Measurements from ENCODE around the gene NCAM1.
A peak's percentile ranks its signal among the peaks of the same experiment; 100 is the strongest.
"Not testable (repeated sequence)": the region's sequence is repeated elsewhere in the genome, so short reads cannot be mapped to it uniquely, and the experiment has no call there.

Gene NCAM1

GRCh38 chr11:112961146-112961668, at the start of gene NCAM1:
NCAM1 (plus strand) TSS chr11:112961420.
- peak; percentile 32 to 81 for DNase-seq (ENCODE audit: low spot score in 2 of 2)
- Histone ChIP-seq H3K4me3 (peak within 1 kb of the TSS; percentile 12), H3K27me3 (ENCODE audit: low read depth) (peaks cover 32% of the 10 kb centered on the region), H3K9me3 (no peaks in the 10 kb centered on the region), H3K36me3 (replicated peaks) (no peaks in the 10 kb centered on the region), H3K4me1 (no peaks in the 10 kb centered on the region)
- in situ Hi-C loops (cut with MboI; ENCODE audit: low sequenced_read_pairs), result no loop called here

GRCh38 chr11:112922606-112923005, 38.6 kb upstream of the NCAM1 start:
- no peaks in the 10 kb centered on the region for H3K36me3 ChIP-seq (replicated peaks)
- no peak for DNase-seq (ENCODE audit: low spot score in 2 of 2)
- H3K27me3 ChIP-seq (ENCODE audit: low read depth), result no peaks in the 10 kb centered on the region
- no peaks in the 10 kb centered on the region for H3K9me3 ChIP-seq
- in situ Hi-C loops (cut with MboI; ENCODE audit: low sequenced_read_pairs), result no loop called here
- H3K4me1 ChIP-seq, result no peaks in the 10 kb centered on the region
- H3K4me3 ChIP-seq, result no peak overlapping the region

- in situ Hi-C loops (cut with MboI; ENCODE audit: low sequenced_read_pairs); H3K9me3 ChIP-seq; H3K36me3 ChIP-seq (replicated peaks); DNase-seq (ENCODE audit: low spot score in 2 of 2); H3K4me1 ChIP-seq; H3K4me3 ChIP-seq; H3K27me3 ChIP-seq (ENCODE audit: low read depth): not testable (repeated sequence)
Observed at GRCh38 chr11:112924836-112925235, 36.4 kb upstream of the NCAM1 start.

- no peaks in the 10 kb centered on the region for H3K27me3 ChIP-seq (ENCODE audit: low read depth)
- in situ Hi-C loops (cut with MboI; ENCODE audit: low sequenced_read_pairs), result no loop called here
- H3K4me3 ChIP-seq, result no peak overlapping the region
- no peaks in the 10 kb centered on the region for H3K36me3 ChIP-seq (replicated peaks)
- H3K4me1 ChIP-seq, result no peaks in the 10 kb centered on the region
- H3K9me3 ChIP-seq, result no peaks in the 10 kb centered on the region
- DNase-seq (ENCODE audit: low spot score in 2 of 2), result no peak
Observed at GRCh38 chr11:112925516-112926310, 35.5 kb upstream of the NCAM1 start.

- H3K27me3 ChIP-seq (ENCODE audit: low read depth), result 0 out of 2 replicates have a peak, but pooled peaks cover 2% of the 10 kb centered on the region
- no peaks in the 10 kb centered on the region for H3K9me3 ChIP-seq
- no peak overlapping the region for H3K4me3 ChIP-seq
- no peaks in the 10 kb centered on the region for H3K4me1 ChIP-seq
- H3K36me3 ChIP-seq (replicated peaks), result no peaks in the 10 kb centered on the region
- in situ Hi-C loops (cut with MboI; ENCODE audit: low sequenced_read_pairs), result no loop called here
- no peak for DNase-seq (ENCODE audit: low spot score in 2 of 2)
Observed at GRCh38 chr11:112928136-112928535, 33.1 kb upstream of the NCAM1 start.

GRCh38 chr11:112929432-112929831, 31.8 kb upstream of the NCAM1 start:
- H3K4me1 ChIP-seq, result no peaks in the 10 kb centered on the region
- 0 out of 2 replicates have a peak, but pooled peaks cover 3% of the 10 kb centered on the region for H3K27me3 ChIP-seq (ENCODE audit: low read depth)
- DNase-seq (ENCODE audit: low spot score in 2 of 2), result no peak
- in situ Hi-C loops (cut with MboI; ENCODE audit: low sequenced_read_pairs), result no loop called here
- no peak overlapping the region for H3K4me3 ChIP-seq
- no peaks in the 10 kb centered on the region for H3K9me3 ChIP-seq
- no peaks in the 10 kb centered on the region for H3K36me3 ChIP-seq (replicated peaks)

- Histone ChIP-seq H3K36me3 (replicated peaks) (no peaks in the 10 kb centered on the region), H3K9me3 (no peaks in the 10 kb centered on the region), H3K4me3 (no peak overlapping the region), H3K27me3 (ENCODE audit: low read depth) (0 out of 2 replicates have a peak, but pooled peaks cover 5% of the 10 kb centered on the region), H3K4me1 (no peaks in the 10 kb centered on the region)
- no peak for DNase-seq (ENCODE audit: low spot score in 2 of 2)
- in situ Hi-C loops (cut with MboI; ENCODE audit: low sequenced_read_pairs), result no loop called here
Observed at GRCh38 chr11:112931703-112932102, 29.5 kb upstream of the NCAM1 start.

- Histone ChIP-seq H3K4me3 (no peak overlapping the region), H3K4me1 (no peaks in the 10 kb centered on the region), H3K36me3 (replicated peaks) (no peaks in the 10 kb centered on the region), H3K9me3 (no peaks in the 10 kb centered on the region), H3K27me3 (ENCODE audit: low read depth) (0 out of 2 replicates have a peak, but pooled peaks cover 5% of the 10 kb centered on the region)
- in situ Hi-C loops (cut with MboI; ENCODE audit: low sequenced_read_pairs), result no loop called here
- DNase-seq (ENCODE audit: low spot score in 2 of 2), result no peak
Observed at GRCh38 chr11:112932593-112932992, 28.6 kb upstream of the NCAM1 start.

- no peaks in the 10 kb centered on the region for H3K4me1 ChIP-seq
- 0 out of 2 replicates have a peak, but pooled peaks cover 5% of the 10 kb centered on the region for H3K27me3 ChIP-seq (ENCODE audit: low read depth)
- H3K36me3 ChIP-seq (replicated peaks), result no peaks in the 10 kb centered on the region
- DNase-seq (ENCODE audit: low spot score in 2 of 2), result no peak
- in situ Hi-C loops (cut with MboI; ENCODE audit: low sequenced_read_pairs), result no loop called here
- H3K9me3 ChIP-seq, result no peaks in the 10 kb centered on the region
- H3K4me3 ChIP-seq, result no peak overlapping the region
Observed at GRCh38 chr11:112933970-112934369, 27.2 kb upstream of the NCAM1 start.

GRCh38 chr11:112941104-112941503, 20.1 kb upstream of the NCAM1 start:
- Histone ChIP-seq H3K4me1 (no peaks in the 10 kb centered on the region), H3K9me3 (no peaks in the 10 kb centered on the region), H3K4me3 (no peak overlapping the region), H3K27me3 (ENCODE audit: low read depth) (no peaks in the 10 kb centered on the region), H3K36me3 (replicated peaks) (no peaks in the 10 kb centered on the region)
- in situ Hi-C loops (cut with MboI; ENCODE audit: low sequenced_read_pairs), result no loop called here
- no peak for DNase-seq (ENCODE audit: low spot score in 2 of 2)

- Histone ChIP-seq H3K4me3 (no peak overlapping the region), H3K36me3 (replicated peaks) (no peaks in the 10 kb centered on the region), H3K27me3 (ENCODE audit: low read depth) (no peaks in the 10 kb centered on the region), H3K4me1 (no peaks in the 10 kb centered on the region), H3K9me3 (no peaks in the 10 kb centered on the region)
- in situ Hi-C loops (cut with MboI; ENCODE audit: low sequenced_read_pairs), result no loop called here
- DNase-seq (ENCODE audit: low spot score in 2 of 2), result no peak
Observed at GRCh38 chr11:112942966-112943643, 18.1 kb upstream of the NCAM1 start.

GRCh38 chr11:112946866-112947265, 14.4 kb upstream of the NCAM1 start:
- Histone ChIP-seq H3K4me1 (no peaks in the 10 kb centered on the region), H3K9me3 (no peaks in the 10 kb centered on the region), H3K27me3 (ENCODE audit: low read depth) (no peaks in the 10 kb centered on the region), H3K4me3 (no peak overlapping the region), H3K36me3 (replicated peaks) (no peaks in the 10 kb centered on the region)
- DNase-seq (ENCODE audit: low spot score in 2 of 2), result no peak
- in situ Hi-C loops (cut with MboI; ENCODE audit: low sequenced_read_pairs), result no loop called here

- no peak for DNase-seq (ENCODE audit: low spot score in 2 of 2)
- Histone ChIP-seq H3K36me3 (replicated peaks) (no peaks in the 10 kb centered on the region), H3K27me3 (ENCODE audit: low read depth) (no peaks in the 10 kb centered on the region), H3K4me1 (no peaks in the 10 kb centered on the region), H3K4me3 (no peak overlapping the region), H3K9me3 (no peaks in the 10 kb centered on the region)
- in situ Hi-C loops (cut with MboI; ENCODE audit: low sequenced_read_pairs), result no loop called here
Observed at GRCh38 chr11:112949781-112950575, 11.2 kb upstream of the NCAM1 start.

Measured in HAP-1 (cell line).